SK-N-SH treated with all-trans-retinoic acid at 6 μM for 48 hours (cell line): ENCODE measurements around the gene DNAAF3.

Source experiments
- TF ChIP-seq, protein P1 (sequence below): fragments of 250-450 bp; sonication (Bioruptor Pico); IDR thresholded peaks from 2 replicates; pipeline ENCODE4 v1.8.0; 2021; ENCODE audit warnings: low read depth, mild to moderate bottlenecking, moderate library complexity, borderline replicate concordance
- TF ChIP-seq, protein P2 (sequence below): fragments of 250-450 bp; sonication (Bioruptor Pico); IDR thresholded peaks from 2 replicates; pipeline ENCODE4 v1.5.1; 2020; ENCODE audit warnings: low read depth, mild to moderate bottlenecking, moderate library complexity

DNA sequence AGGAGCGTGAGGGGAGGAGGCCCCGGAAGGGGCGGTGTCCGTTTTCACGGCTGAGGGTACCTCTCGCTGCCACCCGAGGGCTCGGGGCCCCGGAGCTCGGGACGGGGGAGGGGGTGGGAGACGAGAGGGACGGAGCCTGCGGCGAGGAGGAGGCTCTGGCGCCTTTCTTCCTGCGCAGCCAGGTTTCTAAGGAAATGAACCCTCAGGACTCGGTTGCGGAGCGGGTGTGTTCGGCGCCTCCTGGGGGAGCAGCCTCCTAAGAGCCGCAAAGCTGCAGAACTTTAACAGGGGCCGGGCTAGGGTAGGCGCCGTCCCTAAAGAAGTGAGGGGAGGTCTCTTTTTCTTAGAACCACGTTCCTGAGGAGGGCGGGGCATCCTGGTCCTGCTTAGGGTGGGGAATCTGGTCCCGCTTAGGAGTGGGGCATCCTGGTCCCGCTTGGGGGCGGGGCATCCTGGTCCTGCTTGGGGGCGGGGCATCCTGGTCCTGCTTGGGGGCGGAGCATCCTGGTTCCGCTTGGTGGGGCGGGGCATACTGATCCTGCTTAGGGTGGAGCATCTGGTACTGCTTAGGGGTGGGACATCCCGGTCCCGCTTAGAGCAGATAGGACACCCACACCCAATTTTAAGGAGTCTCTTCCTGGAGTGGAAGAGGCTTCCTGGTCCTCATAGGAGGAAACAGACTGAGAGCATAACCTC, 7.4 kb upstream of the DNAAF3 start:
- TF ChIP-seq, protein P1, sequence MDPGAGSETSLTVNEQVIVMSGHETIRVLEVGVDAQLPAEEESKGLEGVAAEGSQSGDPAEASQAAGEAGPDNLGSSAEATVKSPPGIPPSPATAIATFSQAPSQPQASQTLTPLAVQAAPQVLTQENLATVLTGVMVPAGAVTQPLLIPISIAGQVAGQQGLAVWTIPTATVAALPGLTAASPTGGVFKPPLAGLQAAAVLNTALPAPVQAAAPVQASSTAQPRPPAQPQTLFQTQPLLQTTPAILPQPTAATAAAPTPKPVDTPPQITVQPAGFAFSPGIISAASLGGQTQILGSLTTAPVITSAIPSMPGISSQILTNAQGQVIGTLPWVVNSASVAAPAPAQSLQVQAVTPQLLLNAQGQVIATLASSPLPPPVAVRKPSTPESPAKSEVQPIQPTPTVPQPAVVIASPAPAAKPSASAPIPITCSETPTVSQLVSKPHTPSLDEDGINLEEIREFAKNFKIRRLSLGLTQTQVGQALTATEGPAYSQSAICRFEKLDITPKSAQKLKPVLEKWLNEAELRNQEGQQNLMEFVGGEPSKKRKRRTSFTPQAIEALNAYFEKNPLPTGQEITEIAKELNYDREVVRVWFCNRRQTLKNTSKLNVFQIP (CRISPR knock-in tag), result no peak
- TF ChIP-seq, protein P2, sequence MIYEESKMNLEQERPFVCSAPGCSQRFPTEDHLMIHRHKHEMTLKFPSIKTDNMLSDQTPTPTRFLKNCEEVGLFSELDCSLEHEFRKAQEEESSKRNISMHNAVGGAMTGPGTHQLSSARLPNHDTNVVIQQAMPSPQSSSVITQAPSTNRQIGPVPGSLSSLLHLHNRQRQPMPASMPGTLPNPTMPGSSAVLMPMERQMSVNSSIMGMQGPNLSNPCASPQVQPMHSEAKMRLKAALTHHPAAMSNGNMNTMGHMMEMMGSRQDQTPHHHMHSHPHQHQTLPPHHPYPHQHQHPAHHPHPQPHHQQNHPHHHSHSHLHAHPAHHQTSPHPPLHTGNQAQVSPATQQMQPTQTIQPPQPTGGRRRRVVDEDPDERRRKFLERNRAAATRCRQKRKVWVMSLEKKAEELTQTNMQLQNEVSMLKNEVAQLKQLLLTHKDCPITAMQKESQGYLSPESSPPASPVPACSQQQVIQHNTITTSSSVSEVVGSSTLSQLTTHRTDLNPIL (CRISPR knock-in tag), result no peak
